Measurements from ENCODE around the gene LGR5. TPM values are rescaled to one million over a fixed set of nuclear protein-coding genes. Genes with fewer than 3 reads are reported as not detected.
A peak's percentile ranks its signal among the peaks of the same experiment; 100 is the strongest.

The LGR5 gene
- total RNA-seq, 1 experiment from 2014 or later: 7.6 TPM

GRCh38 chr12:71591601-71592000, 152.0 kb downstream of the LGR5 start:
- DNase-seq (ENCODE audit: low spot score): no peak

- DNase-seq (ENCODE audit: low spot score): no peak
These were observed 153.2 kb downstream of the LGR5 start for GRCh38 chr12:71592841-71593240.

GRCh38 chr12:71594214-71594948, 154.8 kb downstream of the LGR5 start:
- DNase-seq (ENCODE audit: low spot score): peak; percentile 72

- DNase-seq (ENCODE audit: low spot score): no peak
These were observed 159.6 kb downstream of the LGR5 start for GRCh38 chr12:71599210-71599609.

- no peak for DNase-seq (ENCODE audit: low spot score)
These were observed 161.9 kb downstream of the LGR5 start for GRCh38 chr12:71601546-71601945.

- no peak for DNase-seq (ENCODE audit: low spot score)
These were observed 163.4 kb downstream of the LGR5 start for GRCh38 chr12:71602761-71603577.

- DNase-seq (ENCODE audit: low spot score): no peak
These were observed 165.4 kb downstream of the LGR5 start for GRCh38 chr12:71605039-71605438.

- no peak for DNase-seq (ENCODE audit: low spot score)
These were observed 168.1 kb downstream of the LGR5 start for GRCh38 chr12:71607494-71608330.

- DNase-seq (ENCODE audit: low spot score): no peak
These were observed 170.6 kb downstream of the LGR5 start for GRCh38 chr12:71610031-71610795.

GRCh38 chr12:71621938-71622337, 182.3 kb downstream of the LGR5 start:
- DNase-seq (ENCODE audit: low spot score): no peak

- DNase-seq (ENCODE audit: low spot score): no peak
These were observed 185.9 kb downstream of the LGR5 start for GRCh38 chr12:71625476-71625875.

- no peak for DNase-seq (ENCODE audit: low spot score)
These were observed 186.5 kb downstream of the LGR5 start for GRCh38 chr12:71626098-71626497.

GRCh38 chr12:71626768-71627167, 187.2 kb downstream of the LGR5 start:
- no peak for DNase-seq (ENCODE audit: low spot score)

GRCh38 chr12:71627438-71628002, 187.9 kb downstream of the LGR5 start:
- peak; percentile 37 for DNase-seq (ENCODE audit: low spot score)

Other genes with a start within 250 kb of the LGR5 start
- 7.7 and 12.8 TPM in 2 replicates for gene ZFC3H1, start 224.1 kb downstream of the LGR5 start, total RNA-seq (2014; rRNA removed; shearing (Covaris generic))
- gene THAP2, start 224.5 kb downstream of the LGR5 start, total RNA-seq (2014; rRNA removed; shearing (Covaris generic)): 0.29 and 0.36 TPM in 2 replicates
- 8.3 and 19.6 TPM in 2 replicates for gene TMEM19, start 246.3 kb downstream of the LGR5 start, total RNA-seq (2014; rRNA removed; shearing (Covaris generic))

Data from HT-29 (cell line).